A673 (cell line): ENCODE results near the gene UST. TPM values are rescaled to one million over a fixed set of nuclear protein-coding genes. Genes with fewer than 3 reads are reported as not detected.

Experiments
- BruUV-seq: library from RNA; stranded (reverse); fragments of 400-500 nt; replicated peaks from 2 replicates; lab custom pipeline; 2021; lab: Mats Ljungman, UMichigan
- CTCF ChIA-PET: fragments of 300-600 bp; sonication (Branson Sonifier 250); formaldehyde crosslinking; loops from one replicate; lab custom pipeline; 2022; ENCODE audit warnings: antibody characterized with exemption; lab: Charles Lee
- POLR2A ChIA-PET: fragments of 300-600 bp; sonication (Branson Sonifier 250); formaldehyde crosslinking; loops from one replicate; lab custom pipeline; 2022; ENCODE audit warnings: antibody characterized with exemption; ENCODE audit not compliant: low non-redundant PET; lab: Charles Lee
- DNase-seq: peaks from one replicate; pipeline ENCODE4 v3.0.0-alpha.2; 2015; ENCODE audit warnings: low spot score
- H3K27ac ChIP-seq: fragments of 200-600 bp; sonication (generic); 2 replicates; pipeline ENCODE4 v1.5.1; 2016; ENCODE audit warnings: mixed run types, low read depth, mild to moderate bottlenecking, mixed read lengths, antibody characterized with exemption, low read length; ENCODE audit not compliant: poor library complexity, severe bottlenecking
- H3K27me3 ChIP-seq: fragments of 200-600 bp; sonication (generic); replicated peaks from 2 replicates; pipeline ENCODE4 v1.6.1; 2017; ENCODE audit warnings: mixed run types, low read depth, mild to moderate bottlenecking, mixed read lengths, antibody characterized with exemption, low read length; ENCODE audit not compliant: insufficient read depth, poor library complexity
- H3K36me3 ChIP-seq: fragments of 200-600 bp; sonication (generic); 2 replicates; pipeline ENCODE4 v1.6.1; 2016; ENCODE audit warnings: mixed run types, mild to moderate bottlenecking, mixed read lengths, antibody characterized with exemption, low read length; ENCODE audit not compliant: insufficient read depth, poor library complexity, severe bottlenecking
- H3K4me1 ChIP-seq: fragments of 200-600 bp; sonication (generic); 2 replicates; pipeline ENCODE4 v1.6.1; 2017; ENCODE audit warnings: mixed run types, mild to moderate bottlenecking, mixed read lengths, antibody characterized with exemption, low read length; ENCODE audit not compliant: insufficient read depth, poor library complexity, severe bottlenecking
- H3K4me3 ChIP-seq: fragments of 200-600 bp; sonication (generic); 2 replicates; pipeline ENCODE4 v1.5.1; 2016; ENCODE audit warnings: low read depth, mixed run types, mild to moderate bottlenecking, mixed read lengths, low read length; ENCODE audit not compliant: poor library complexity, severe bottlenecking
- H3K9me3 ChIP-seq: fragments of 200-600 bp; sonication (generic); 2 replicates; pipeline ENCODE4 v1.6.1; 2016; ENCODE audit warnings: mixed run types, low read depth, mild to moderate bottlenecking, mixed read lengths, antibody characterized with exemption, low read length; ENCODE audit not compliant: poor library complexity, severe bottlenecking
- EZH2 ChIP-seq: fragments of 200-600 bp; sonication (generic); IDR thresholded peaks from 2 replicates; pipeline ENCODE4 v1.6.1; 2017; ENCODE audit warnings: borderline replicate concordance, low read depth, mild to moderate bottlenecking, mixed read lengths, antibody characterized with exemption, low read length; ENCODE audit not compliant: poor library complexity, severe bottlenecking
- intact Hi-C: fragments of 100-400 bp; cut with micrococcal nuclease; formaldehyde crosslinking; loops from one replicate; pipeline ENCODE4 v1.10.0; 2022; ENCODE audit not compliant: unreplicated experiment
- total RNA-seq: library from RNA; stranded (reverse); gene quantifications from 2 replicates; pipeline ENCODE4 v1.2.3, GENCODE V29; 2021
- TF ChIP-seq, protein P1 (sequence below): fragments of 300-800, 200-600 bp; sonication (generic); conservative IDR thresholded peaks from 2 replicates; pipeline ENCODE4 v1.5.1; 2017; ENCODE audit warnings: low read depth, mild to moderate bottlenecking, antibody characterized with exemption, low read length, moderate library complexity, mixed read lengths

UST gene
- total RNA-seq, 1 experiment from 2014 or later, result 1.5 TPM

DNA sequence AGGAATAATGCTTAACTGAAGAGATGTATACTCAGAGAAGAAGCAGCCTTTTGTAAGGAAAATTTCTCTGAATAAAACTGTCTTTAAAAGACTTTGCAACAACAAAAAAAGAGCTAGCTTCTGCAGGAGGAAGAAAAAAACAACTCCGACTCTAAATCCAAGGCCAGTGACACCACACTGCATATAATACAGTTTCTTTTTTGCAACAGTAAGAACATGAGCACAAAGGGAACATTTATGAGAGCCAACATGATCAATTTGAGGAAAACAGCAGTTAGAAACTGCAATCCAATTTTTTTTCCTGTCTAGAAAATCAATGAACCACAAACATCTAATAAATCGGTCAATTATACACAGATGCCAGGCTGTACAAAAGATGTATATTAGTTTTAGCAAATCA lies 42.9 kb upstream of the UST start:
- ChIA-PET POLR2A (no interaction called here), CTCF (no interaction called here)
- H3K4me3 ChIP-seq, result no peak overlapping the region
- no peaks in the 10 kb centered on the region for H3K4me1 ChIP-seq
- H3K27ac ChIP-seq, result no peak overlapping the region
- no peaks in the 10 kb centered on the region for H3K27me3 ChIP-seq
- no peak for DNase-seq
- no peaks in the 10 kb centered on the region for H3K9me3 ChIP-seq
- TF ChIP-seq, protein P1, sequence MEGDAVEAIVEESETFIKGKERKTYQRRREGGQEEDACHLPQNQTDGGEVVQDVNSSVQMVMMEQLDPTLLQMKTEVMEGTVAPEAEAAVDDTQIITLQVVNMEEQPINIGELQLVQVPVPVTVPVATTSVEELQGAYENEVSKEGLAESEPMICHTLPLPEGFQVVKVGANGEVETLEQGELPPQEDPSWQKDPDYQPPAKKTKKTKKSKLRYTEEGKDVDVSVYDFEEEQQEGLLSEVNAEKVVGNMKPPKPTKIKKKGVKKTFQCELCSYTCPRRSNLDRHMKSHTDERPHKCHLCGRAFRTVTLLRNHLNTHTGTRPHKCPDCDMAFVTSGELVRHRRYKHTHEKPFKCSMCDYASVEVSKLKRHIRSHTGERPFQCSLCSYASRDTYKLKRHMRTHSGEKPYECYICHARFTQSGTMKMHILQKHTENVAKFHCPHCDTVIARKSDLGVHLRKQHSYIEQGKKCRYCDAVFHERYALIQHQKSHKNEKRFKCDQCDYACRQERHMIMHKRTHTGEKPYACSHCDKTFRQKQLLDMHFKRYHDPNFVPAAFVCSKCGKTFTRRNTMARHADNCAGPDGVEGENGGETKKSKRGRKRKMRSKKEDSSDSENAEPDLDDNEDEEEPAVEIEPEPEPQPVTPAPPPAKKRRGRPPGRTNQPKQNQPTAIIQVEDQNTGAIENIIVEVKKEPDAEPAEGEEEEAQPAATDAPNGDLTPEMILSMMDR, result no peak
- no peak for TF ChIP-seq EZH2
- BruUV-seq, result no TSS peak
- no peaks in the 10 kb centered on the region for H3K36me3 ChIP-seq
- intact Hi-C loops, result no loop called here

DNA sequence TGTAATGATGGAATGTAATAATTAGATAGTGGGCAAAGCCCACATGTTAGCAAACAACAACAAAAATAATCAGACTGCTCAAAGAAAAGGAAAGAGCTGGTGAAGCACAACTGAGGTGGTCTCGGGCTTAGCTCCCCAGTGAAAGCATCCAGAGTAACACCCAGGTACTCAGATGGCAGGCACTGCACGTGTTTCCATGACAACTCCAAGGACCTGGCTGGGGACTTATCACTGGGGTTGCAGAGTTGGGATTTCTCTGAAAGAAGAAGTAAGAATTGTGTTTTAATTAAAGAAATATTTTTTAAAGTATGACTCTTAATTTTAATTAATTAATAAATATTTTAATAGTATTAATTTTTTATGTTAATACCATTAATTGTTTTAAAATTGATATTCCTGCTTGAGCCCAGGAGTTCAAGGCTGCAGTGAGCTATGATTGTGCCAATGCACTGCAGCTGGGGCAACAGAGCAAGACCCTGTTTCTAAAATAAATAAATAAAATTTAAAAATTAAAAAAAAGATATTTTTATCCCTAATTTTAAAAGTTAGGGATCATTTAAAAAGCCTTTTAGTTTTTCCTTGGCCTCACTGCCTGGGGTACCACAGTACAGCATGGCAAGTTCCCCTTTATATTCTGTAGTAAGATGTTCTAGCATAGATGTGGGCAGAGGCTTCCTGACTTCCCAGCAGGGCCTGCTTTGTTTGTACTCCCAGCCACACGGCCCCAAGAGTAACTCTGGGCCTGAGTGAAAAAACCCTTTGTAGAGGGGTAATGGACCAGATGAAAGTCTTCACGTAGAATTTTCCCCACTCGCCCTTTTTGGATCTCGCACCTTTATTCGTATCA lies 42.2 kb upstream of the UST start:
- no peaks in the 10 kb centered on the region for H3K4me1 ChIP-seq
- no peaks in the 10 kb centered on the region for H3K36me3 ChIP-seq
- DNase-seq, result no peak
- ChIA-PET CTCF (no interaction called here), POLR2A (no interaction called here)
- H3K9me3 ChIP-seq, result no peaks in the 10 kb centered on the region
- H3K27me3 ChIP-seq, result no peaks in the 10 kb centered on the region
- no TSS peak for BruUV-seq
- no peak overlapping the region for H3K4me3 ChIP-seq
- no peak overlapping the region for H3K27ac ChIP-seq
- intact Hi-C loops, result no loop called here
- no peak for TF ChIP-seq EZH2
- TF ChIP-seq, protein P1, result no peak

DNA sequence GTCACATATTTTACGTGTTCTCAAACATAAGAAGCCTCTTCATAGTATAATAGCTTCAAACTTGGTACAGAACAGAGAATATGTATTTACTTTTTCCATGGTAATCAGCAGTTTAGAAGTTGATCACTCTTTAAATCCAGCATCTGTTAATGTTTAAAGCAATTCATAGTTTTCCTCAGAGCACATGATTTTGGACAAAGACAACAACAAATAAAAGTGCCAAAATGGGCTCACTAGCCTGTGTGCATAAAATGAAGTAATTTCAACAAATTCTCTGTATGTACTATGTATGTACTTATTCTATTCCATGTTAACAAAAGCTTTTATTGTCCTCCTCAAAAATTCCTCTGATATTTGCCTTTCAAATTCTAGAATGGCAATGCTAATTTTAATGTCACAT lies 38.1 kb upstream of the UST start:
- TF ChIP-seq, protein P1, result no peak
- no peak for TF ChIP-seq EZH2
- ChIA-PET CTCF (no interaction called here), POLR2A (no interaction called here)
- BruUV-seq, result no TSS peak
- Histone ChIP-seq H3K9me3 (no peaks in the 10 kb centered on the region), H3K4me1 (no peaks in the 10 kb centered on the region), H3K27ac (no peak overlapping the region), H3K36me3 (no peaks in the 10 kb centered on the region), H3K27me3 (no peaks in the 10 kb centered on the region), H3K4me3 (no peak overlapping the region)
- no peak for DNase-seq
- intact Hi-C loops, result no loop called here
